ENCODE measurements around the gene TXLNB.

GRCh38 chr6:139251045-139251690 lies 40.6 kb downstream of the TXLNB start:
- no peak for TF ChIP-seq CTCF (IDR thresholded peaks at IDR 0.05; ENCODE audit: insufficient read depth, low read length)
- no peak for TF ChIP-seq POLR2AphosphoS5 (IDR thresholded peaks at IDR 0.05; ENCODE audit: low read depth)
- no peak for TF ChIP-seq GABPA (IDR thresholded peaks at IDR 0.05; ENCODE audit: low read depth)
